ENCODE measurements around the gene CENPO. TPM values are rescaled to one million over a fixed set of nuclear protein-coding genes. Genes with fewer than 3 reads are reported as not detected.
A peak's percentile ranks its signal among the peaks of the same experiment; 100 is the strongest.

CENPO gene
- total RNA-seq, 2 donors from 2014 or later: 28.6 to 49.3 TPM

DNA sequence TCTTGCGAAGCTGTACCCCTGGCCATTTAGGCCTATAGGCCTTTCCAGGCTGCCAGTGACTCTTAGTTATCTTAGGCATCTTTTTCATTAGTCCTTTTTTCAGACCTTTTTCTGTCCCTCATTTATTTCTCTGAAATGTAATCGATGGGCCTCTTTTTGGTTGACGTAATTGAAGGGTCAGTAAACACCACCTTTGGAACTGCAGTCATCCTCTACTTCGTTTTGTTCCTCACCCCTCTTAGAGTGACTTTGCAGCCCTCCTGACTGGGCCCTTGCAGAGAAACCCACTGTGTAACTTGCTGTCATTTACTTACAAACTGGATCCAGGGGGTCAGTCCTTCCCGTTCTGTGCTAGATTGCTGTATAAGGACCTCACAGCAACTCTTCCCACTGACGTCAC is 23.2 kb downstream of the CENPO start:
- H3K27ac Mint-ChIP-seq: no peak overlapping the region
- no peaks in the 10 kb centered on the region for H3K9me3 Mint-ChIP-seq
- DNase-seq (ENCODE audit: low spot score in 2 of 2) (no peak), ATAC-seq (no peak)
- peaks cover 14 to 43% of the 10 kb centered on the region in 2 donors for H3K36me3 Mint-ChIP-seq

DNA sequence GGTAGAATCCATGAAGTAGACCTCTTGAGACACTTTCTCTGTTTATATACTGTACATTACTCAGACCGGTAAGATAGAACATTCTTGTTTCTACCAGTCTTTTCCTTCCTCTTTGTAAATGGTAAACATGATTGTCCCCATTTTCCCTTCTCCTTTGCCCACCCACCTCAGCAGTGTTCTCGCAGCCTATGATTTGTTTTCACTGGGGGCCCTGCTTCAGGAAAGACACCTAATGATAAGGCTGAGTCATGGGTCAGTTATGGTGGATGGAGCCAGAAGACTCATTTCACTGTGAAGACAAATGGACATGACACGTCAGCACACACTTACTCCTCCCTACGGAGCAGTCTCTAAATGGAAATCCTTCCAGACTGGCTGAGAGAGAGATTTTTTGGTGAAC is 23.7 kb downstream of the CENPO start:
- no peak overlapping the region for H3K27ac Mint-ChIP-seq
- ATAC-seq (no peak), DNase-seq (ENCODE audit: low spot score in 2 of 2) (no peak)
- H3K36me3 Mint-ChIP-seq: peaks cover 18 to 43% of the 10 kb centered on the region in 2 donors
- no peaks in the 10 kb centered on the region for H3K9me3 Mint-ChIP-seq

DNA sequence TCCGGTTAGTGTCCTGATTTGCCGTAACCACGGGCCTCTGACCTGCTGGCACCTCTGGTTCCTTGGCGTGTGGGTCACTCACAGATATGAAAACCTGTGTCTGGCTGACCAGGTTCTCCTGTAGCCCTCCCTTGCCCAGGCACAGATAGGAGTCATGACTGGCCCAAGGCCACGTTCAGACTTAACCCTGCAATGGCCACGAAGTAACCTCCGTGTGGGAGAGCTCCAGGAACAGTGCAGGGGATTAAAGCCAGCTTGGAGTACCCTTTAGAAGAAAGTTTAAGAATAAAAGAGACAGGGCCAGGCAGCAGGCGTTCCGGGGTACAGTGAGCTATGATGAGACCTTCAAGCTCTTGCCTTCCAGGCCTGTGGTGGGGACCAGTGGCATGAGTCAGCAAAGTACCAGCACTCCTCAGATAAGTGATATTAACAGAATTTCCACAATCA is 25.5 kb downstream of the CENPO start:
- Mint-ChIP-seq H3K27ac (peak overlapping the region; percentile 32 to 75), H3K36me3 (peaks cover 22 to 39% of the 10 kb centered on the region in 2 donors), H3K9me3 (no peaks in the 10 kb centered on the region)
- ATAC-seq (no peak), DNase-seq (ENCODE audit: low spot score in 2 of 2) (no peak)

DNA sequence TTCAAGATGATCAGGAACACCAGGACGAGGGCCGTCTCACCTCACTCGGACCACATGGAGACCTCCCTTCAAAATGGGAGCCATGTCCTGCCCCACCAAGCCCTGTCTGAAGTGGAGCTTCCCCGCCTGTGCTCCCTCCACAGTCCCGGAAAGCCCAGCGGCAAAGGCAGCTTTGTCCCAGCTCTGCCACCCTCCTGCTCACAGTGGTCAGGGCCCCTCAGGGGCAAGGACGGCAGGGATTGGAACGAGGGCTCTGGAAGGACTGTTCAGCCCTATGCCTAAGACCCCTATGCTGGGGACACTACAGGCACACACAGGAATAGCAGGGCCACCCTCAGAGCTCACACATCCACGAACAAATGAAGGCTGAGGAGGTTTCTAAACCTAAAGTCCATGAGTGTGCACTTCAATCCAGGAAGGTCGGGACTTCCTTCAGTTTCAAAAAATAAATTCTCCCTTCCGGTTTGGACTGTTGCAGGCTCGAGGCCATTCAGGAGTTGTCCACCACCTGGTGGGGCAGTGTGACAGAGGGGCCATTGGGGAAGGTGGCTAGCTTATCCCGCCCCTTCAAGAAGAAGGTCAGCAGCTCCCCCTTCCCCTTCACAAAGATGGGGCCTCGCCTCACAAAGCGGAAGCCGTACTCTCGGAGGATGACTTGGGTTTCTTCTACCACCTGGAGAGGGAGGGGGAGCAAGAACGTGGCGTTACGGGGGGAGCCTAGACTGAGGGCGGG is 26.4 kb downstream of the CENPO start:
- DNase-seq (ENCODE audit: low spot score in 2 of 2) (no peak), ATAC-seq (no peak)
- Mint-ChIP-seq H3K9me3 (no peaks in the 10 kb centered on the region), H3K27ac (peak overlapping the region in 1 of 2 donors; percentile 55), H3K36me3 (peaks cover 16 to 38% of the 10 kb centered on the region in 2 donors)

DNA sequence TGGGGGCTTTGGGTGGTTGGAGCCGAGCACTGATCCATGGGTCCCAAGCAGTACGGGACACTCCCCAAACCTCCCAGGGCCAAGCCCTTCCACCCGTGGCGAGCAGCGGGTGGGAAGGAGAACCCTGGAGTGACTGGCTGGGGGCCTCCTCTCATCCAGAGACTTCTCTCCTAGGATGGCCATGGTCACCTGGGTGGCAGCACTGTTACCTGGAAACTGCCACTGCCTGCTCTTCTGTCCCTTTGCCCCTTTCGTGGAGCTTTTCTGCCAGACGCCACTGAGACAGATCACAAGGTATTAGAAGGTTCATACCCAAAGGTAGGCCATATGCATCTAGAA is 26.9 kb downstream of the CENPO start:
- ATAC-seq (no peak), DNase-seq (ENCODE audit: low spot score in 2 of 2) (no peak)
- Mint-ChIP-seq H3K27ac (no peak overlapping the region), H3K36me3 (peaks cover 16 to 41% of the 10 kb centered on the region in 2 donors), H3K9me3 (no peaks in the 10 kb centered on the region)

DNA sequence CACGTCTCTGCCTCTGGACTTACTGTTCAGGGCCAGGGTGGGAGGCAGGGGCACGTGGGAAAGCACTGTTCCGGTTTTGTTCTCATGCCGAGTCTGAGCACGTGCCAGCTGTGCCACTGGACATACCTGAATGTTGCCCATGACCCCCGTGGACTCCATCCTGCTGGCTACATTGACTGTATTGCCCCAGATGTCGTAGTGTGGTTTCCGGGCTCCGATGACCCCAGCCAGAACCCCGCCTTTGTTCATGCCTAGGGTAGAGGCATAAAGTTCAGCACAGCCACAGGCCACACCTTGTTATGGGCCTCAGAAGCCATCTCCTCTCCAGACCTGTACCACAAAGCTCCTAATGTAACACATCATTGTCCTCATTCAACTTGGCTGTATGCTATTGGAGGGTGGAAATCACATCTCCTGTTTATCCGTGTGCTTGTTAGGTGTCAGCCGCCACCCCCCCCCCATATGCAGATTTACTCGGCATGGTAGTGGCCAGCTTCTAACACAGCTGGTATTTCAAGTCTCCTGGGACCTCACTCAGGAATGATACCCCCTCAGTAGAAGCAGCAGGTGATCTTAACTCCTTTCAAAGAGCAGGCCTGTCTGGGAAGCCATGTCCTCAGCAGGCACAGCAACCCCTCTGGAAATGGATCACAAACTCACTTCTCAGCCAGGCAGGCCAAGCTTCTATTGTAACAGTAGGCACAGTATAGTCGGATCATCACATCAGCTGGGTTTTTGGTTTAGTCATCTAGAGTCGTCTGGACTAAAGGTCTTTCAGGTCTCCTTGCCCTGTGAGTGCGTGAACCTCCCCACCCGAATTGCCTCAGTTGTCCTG is 27.6 kb downstream of the CENPO start:
- peaks cover 11 to 48% of the 10 kb centered on the region in 2 donors for H3K36me3 Mint-ChIP-seq
- ATAC-seq (peak in 1 of 2 donors; percentile 17), DNase-seq (ENCODE audit: low spot score in 2 of 2) (no peak)
- H3K27ac Mint-ChIP-seq: peak overlapping the region in 1 of 2 donors; percentile 74
- no peaks in the 10 kb centered on the region for H3K9me3 Mint-ChIP-seq

DNA sequence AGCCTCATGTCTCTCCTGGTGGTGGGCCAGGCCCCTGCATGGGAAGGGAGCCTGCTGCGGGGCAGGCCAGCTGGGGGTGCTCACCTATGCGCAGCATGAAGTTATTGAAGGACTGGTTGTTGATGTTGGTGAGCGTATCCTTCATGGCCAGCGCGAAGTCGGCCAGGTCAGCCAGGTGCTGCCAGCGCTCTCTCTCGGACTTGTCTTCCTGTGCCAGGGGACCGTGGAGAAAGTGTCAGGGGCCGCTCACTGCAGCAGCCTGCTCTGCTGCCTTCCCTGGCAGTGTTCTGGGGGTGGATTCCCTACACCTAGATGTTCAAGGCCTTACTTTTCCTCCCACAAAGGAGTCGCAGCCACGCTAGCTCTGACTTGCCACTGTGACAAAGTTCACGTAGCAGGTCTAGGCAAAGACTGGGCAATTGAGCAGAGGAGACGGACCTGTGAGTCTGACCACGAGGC is 28.2 kb downstream of the CENPO start:
- ATAC-seq (no peak), DNase-seq (ENCODE audit: low spot score in 2 of 2) (no peak)
- Mint-ChIP-seq H3K27ac (peak overlapping the region; percentile 71 to 74), H3K36me3 (peaks cover 11 to 46% of the 10 kb centered on the region in 2 donors), H3K9me3 (no peaks in the 10 kb centered on the region)

DNA sequence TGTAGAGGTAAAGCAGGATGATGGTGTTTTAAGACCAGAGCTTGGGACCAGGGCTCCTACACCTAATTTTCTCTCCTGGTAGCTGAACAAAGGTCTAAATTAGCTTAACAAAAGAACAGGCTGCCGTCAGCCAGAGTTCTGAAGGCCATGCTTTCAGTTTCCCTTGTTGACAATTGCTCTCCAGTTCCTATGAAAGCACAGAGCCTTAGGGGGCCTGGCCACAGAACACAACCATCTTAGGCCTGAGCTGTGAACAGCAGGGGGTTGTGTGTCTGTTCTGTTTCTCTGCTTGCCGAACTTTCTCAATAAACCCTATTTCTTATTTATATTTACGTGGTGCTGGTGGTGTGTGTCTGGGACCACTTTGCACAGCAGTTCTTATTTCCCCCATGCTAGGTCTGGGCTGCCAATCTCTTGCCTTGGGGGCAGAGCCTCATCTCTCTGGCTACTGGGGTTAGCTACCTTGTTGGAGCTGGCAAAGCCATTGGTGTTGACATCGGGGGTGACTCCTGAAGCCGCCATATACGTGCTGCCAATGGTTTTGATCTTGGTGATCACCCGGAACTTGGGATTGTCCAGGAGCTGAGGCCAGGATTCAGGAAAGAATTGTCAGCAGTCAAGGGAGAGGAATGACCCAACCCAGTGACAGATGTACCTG is 29.0 kb downstream of the CENPO start:
- no peaks in the 10 kb centered on the region for H3K9me3 Mint-ChIP-seq
- no peak for ATAC-seq
- H3K36me3 Mint-ChIP-seq: peaks cover 11 to 39% of the 10 kb centered on the region in 2 donors

DNA sequence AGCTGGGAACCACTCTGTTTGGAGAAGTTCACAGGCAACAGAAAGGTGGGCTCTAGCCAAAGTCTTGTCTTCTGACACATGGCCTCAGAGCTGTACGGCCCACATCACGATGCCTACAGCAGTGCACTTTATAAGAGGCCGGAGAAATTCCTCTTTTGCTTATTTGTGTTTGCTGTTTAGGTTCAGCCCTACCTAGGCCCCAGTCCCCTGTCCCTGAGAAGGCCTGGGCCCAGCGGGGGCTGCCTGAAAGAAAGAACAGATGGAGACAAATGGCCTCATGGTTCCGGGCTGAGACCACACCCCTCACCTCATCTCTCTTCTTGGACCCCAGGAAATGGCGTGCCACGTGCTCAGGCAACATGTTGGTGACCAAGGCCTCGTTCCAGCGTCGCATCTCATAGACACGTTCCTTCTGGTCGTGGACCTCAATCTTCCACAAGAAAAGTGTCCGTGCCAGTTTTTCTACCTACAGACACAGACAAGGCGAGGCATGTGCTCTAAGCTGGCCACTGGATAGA is 30.9 kb downstream of the CENPO start:
- ATAC-seq: no peak
- Mint-ChIP-seq H3K27ac (peak overlapping the region in 1 of 2 donors; percentile 82), H3K9me3 (no peaks in the 10 kb centered on the region), H3K36me3 (peaks cover 11 to 33% of the 10 kb centered on the region in 2 donors)
- no peak for DNase-seq (ENCODE audit: low spot score in 2 of 2)

More for the DNA sequence above, 29.0 kb downstream of the CENPO start:
- no peak for DNase-seq (ENCODE audit: low spot score in 2 of 2)
- H3K27ac Mint-ChIP-seq: peak overlapping the region; percentile 71 to 74

DNA sequence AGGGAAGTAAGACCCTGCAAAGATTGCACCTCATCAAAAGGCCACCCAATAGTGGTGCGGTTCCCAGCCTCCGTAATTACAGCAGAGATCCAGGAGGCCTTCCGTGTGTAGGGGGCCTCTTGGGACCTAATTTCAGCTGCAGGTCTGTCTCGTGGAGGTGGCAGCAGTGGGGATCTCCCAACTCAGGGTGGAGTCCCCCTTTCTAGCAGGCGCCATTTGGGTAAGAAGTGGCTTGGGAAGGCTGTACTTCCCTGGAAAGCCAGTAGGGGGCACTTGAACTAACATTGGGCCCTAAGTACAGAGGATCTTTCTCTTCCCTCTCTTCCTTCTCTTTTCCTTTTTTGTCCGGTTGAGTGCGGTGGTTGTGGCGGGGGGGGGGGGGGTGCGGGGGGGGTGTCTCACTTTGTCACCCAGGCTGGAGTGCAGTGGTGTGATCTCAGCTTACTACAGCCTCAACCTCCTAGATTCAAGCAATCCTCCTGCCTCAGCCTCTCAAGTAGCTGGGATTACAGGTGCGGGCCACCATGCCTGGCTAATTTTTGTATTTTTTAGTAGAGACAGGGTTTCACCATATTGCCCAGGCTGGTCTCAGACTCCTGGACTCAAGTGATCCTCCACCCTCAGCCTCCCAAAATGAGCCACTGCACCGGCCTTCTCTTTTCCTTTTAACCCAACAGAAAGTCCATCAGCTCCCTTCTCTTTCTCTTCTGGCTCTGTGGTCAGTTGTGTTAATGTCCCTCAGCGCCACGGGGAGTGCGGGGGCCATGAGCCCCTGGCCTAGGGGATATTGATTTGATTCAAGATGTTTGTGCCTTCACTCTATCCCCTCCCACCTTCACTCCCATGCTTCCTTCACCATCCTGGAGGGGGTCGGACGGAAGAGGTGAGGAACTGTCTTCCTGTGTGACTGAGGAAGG is 32.0 kb downstream of the CENPO start:
- Mint-ChIP-seq H3K27ac (peak overlapping the region in 1 of 2 donors; percentile 93), H3K36me3 (peaks cover 11 to 33% of the 10 kb centered on the region in 2 donors), H3K9me3 (no peaks in the 10 kb centered on the region)
- DNase-seq (ENCODE audit: low spot score in 2 of 2) (peak in 1 of 2 donors; percentile 41), ATAC-seq (peak in 1 of 2 donors; percentile 33)

DNA sequence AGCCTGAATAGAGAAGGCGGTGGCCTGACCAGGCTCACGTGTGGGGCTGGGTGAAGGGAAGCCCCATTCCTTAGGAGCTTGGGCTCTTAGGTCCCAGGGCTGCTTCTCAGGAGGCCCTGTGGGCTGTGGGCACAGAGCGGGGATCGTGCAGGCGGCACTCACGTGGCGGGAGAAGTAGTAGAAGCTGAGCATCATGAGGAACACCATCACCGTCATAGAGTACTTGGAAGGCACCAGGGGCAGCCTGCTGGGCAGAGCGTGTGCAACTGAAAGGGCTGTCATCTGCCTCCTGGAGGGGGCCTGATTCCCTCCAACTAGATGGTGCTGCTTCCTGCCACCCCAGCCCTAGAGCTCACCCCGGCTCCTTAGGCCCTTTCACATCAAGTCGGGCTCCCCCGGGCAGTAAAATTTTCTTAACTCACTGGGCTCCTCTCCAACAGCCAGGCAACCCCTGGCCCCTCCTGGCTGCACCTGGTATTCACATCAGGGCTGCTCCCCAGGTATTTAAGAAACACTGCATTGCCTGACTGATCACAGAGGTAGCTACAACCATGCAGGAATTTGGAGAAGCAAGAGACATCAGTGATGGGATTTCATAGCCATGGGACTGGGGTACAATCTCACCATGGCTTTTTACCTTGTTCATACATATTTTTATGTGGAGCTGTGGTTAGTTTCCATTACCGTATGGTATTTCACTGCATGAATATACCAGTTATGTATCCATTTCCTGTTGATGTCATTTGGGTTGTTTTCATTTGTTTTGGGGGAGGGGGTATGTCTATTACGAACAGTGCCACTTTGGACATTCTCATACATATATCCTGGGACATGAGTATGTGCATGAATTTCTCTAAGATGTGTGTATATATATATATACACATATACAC is 32.9 kb downstream of the CENPO start:
- DNase-seq (ENCODE audit: low spot score in 2 of 2) (no peak), ATAC-seq (peak in 1 of 2 donors; percentile 54)
- Mint-ChIP-seq H3K9me3 (no peaks in the 10 kb centered on the region), H3K36me3 (peaks cover 11 to 28% of the 10 kb centered on the region in 2 donors), H3K27ac (peak overlapping the region in 1 of 2 donors; percentile 93)

DNA sequence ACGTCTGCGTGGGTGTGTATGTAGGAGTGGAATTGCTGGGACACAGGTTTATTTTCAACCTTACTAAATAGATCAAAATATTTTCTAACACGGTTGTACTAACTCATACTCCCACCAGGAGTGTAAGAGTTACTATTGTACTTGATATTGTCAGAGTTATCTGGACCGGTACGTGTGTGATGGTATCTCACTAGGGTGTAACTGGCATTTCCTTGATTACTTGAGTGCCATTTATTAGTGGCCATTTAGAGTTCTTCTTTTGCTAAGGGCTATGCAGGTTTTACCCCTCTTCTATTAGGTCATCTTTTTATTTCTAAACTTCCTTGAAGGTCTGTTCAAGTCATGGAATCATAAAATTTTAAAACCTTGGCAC is 33.5 kb downstream of the CENPO start:
- Mint-ChIP-seq H3K36me3 (peaks cover 6 to 26% of the 10 kb centered on the region in 2 donors), H3K9me3 (no peaks in the 10 kb centered on the region), H3K27ac (peak overlapping the region in 1 of 2 donors; percentile 84)
- no peak for ATAC-seq
- no peak for DNase-seq (ENCODE audit: low spot score in 2 of 2)

DNA sequence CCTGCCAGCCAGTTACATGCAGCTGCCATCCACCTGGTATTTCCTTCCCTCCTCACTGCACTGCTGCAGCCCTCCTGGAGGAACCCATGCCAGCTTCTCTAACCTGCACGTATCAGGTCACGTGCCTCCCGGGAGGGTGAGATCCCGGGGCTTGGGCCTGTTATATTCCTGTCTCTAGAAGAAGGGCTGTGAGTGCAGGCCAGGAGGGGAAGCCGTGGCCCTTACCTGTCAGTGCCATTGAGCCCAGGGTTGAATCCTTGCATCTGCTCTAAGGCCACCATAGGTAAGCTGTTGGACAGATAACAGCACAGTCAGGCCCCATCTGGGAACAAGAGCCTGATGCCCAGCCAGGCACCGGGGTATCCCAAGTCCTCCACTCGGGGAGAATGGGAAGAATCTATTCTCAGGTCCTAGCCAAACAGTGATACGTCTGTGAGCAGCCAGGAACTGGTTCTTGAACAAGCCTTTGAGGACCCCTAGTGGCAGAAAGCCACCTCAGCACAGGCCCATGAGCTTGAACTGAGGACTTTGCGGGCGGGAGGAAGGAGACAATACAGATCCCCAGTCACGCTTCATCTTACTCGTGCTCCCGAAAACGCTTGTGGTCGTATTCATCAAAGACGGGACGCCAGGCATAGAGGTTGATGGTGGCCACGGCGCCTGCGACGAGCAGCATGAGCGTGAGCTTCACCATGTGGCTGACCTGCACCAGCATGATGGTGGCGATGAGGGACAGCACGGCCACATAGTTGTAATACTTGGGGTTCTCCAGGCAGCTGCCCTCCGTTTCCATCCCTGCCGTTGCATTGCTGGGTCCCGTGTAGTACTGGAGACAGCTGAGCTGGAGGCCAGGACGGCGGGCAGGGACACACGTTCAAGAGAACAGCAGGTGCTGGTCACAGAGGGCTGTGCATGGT is 34.4 kb downstream of the CENPO start:
- Mint-ChIP-seq H3K27ac (peak overlapping the region; percentile 27 to 84), H3K9me3 (no peaks in the 10 kb centered on the region), H3K36me3 (peaks cover under 1 to 26% of the 10 kb centered on the region in 2 donors)
- DNase-seq (ENCODE audit: low spot score in 2 of 2): peak; percentile 67 to 74
- ATAC-seq: peak; percentile 81 to 90
